ENCODE measurements around the gene RIC8B. TPM values are rescaled to one million over a fixed set of nuclear protein-coding genes. Genes with fewer than 3 reads are reported as not detected.

RIC8B gene
- total RNA-seq, 2 donors from 2014 or later = 19.6 to 23.3 TPM

DNA sequence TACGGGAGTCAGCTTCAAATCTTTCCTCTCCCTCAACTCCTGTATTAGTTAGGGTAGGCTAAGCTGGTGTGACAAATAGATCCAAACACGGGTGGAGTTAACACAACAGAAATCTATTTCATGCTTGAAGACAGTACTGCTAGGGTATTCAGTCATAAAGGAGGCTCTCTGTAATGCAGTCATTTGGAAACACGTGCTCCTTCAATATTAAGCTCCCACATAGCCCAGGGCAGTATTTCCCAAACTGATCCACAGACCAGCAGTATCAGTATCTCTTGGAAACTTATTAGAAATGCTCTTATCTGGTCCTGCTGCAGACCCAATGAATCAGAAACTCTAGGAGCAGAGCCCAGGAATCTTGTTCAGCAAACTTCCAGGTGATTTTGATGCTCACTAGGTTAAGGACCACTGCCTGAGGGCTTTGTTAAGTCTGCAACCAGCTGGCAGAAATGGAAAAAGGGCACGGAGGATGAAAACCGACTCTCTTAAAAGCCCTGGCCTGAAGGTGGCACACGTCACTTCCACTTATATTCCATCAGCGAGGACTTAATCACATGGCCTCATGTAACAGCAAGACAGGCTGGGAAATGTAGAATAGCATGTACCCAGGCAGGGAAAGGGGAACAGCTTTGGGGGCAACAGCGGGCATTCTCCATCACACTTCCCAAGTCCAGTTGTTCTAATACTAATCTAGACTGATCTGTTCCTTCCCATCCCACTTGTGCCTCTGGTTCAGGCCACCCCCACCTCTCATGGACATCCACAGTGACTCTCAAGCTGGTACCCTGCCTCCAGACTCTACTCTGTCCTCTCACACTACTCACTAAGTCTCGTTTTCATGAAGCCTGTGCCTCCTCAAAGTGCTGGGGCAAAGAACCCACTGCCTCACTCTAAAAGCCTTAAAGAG lies 38.2 kb upstream of the RIC8B start:
- H3K4me3 Mint-ChIP-seq = no peak overlapping the region
- Histone ChIP-seq H3K27ac (ENCODE audit: low read depth, low read length) (no peak overlapping the region), H3K36me3 (ENCODE audit: control insufficient read depth, insufficient read depth, low read length) (no peaks in the 10 kb centered on the region), H3K9me3 (ENCODE audit: control insufficient read depth, low read length) (no peaks in the 10 kb centered on the region), H3K4me1 (ENCODE audit: control insufficient read depth, insufficient read depth, low read length) (no peaks in the 10 kb centered on the region), H3K27me3 (ENCODE audit: control insufficient read depth, insufficient read depth, low read length, poor library complexity, severe bottlenecking) (no peaks in the 10 kb centered on the region), H3K9ac (ENCODE audit: extremely low read depth, low read length, poor library complexity, severe bottlenecking) (no peak overlapping the region), H3K4me3 (ENCODE audit: low read length) (no peak overlapping the region)
- peaks cover 7% of the 10 kb centered on the region for H3K4me1 Mint-ChIP-seq
- H3K27me3 Mint-ChIP-seq (ENCODE audit: insufficient read depth) = peaks cover 2% of the 10 kb centered on the region
- 88 to 92% methylated on average over 5 to 8 of the region's 9 CpGs for WGBS, 2 experiments (ENCODE audit: insufficient coverage in 1 of 2, insufficient read length in 1 of 2)
- TF ChIP-seq, protein P1, sequence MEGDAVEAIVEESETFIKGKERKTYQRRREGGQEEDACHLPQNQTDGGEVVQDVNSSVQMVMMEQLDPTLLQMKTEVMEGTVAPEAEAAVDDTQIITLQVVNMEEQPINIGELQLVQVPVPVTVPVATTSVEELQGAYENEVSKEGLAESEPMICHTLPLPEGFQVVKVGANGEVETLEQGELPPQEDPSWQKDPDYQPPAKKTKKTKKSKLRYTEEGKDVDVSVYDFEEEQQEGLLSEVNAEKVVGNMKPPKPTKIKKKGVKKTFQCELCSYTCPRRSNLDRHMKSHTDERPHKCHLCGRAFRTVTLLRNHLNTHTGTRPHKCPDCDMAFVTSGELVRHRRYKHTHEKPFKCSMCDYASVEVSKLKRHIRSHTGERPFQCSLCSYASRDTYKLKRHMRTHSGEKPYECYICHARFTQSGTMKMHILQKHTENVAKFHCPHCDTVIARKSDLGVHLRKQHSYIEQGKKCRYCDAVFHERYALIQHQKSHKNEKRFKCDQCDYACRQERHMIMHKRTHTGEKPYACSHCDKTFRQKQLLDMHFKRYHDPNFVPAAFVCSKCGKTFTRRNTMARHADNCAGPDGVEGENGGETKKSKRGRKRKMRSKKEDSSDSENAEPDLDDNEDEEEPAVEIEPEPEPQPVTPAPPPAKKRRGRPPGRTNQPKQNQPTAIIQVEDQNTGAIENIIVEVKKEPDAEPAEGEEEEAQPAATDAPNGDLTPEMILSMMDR (conservative IDR thresholded peaks at IDR 0.05) = no peak
- H3K27ac Mint-ChIP-seq = no peak overlapping the region
- H3K36me3 Mint-ChIP-seq (ENCODE audit: low read depth) = no peaks in the 10 kb centered on the region
- no peaks in the 10 kb centered on the region for H3K9me3 Mint-ChIP-seq
- DNase-seq = peak; percentile 55

DNA sequence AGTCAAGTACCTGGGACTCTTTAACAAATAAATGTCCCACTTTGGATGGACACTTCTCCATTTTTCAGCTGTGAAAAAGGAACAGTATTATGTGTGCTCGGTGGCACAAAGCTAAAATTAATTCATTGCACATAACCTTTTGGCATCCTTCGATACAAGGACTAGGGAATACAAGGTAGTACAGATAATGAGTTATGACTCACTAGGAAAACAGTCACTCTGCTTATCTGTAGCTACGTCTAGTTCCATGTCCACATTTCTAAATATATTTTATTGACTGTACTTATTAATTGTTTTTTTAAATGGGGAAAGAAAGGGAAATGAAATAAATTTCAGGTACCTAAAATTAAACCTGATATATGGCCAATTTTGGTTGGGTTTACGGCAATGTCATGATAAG lies 35.2 kb upstream of the RIC8B start:
- H3K4me1 Mint-ChIP-seq = peaks cover 23% of the 10 kb centered on the region
- no peak for DNase-seq
- H3K9me3 ChIP-seq (ENCODE audit: control insufficient read depth, low read length) = no peaks in the 10 kb centered on the region
- no peak overlapping the region for H3K9ac ChIP-seq (ENCODE audit: extremely low read depth, low read length, poor library complexity, severe bottlenecking)
- no peak overlapping the region for H3K4me3 ChIP-seq (ENCODE audit: low read length)
- no peaks in the 10 kb centered on the region for H3K9me3 Mint-ChIP-seq
- no peak overlapping the region for H3K4me3 Mint-ChIP-seq
- no peaks in the 10 kb centered on the region for H3K36me3 Mint-ChIP-seq (ENCODE audit: low read depth)
- WGBS, 2 experiments (ENCODE audit: insufficient coverage in 1 of 2, insufficient read length in 1 of 2) = 88 to 95% methylated on average over 1 to 3 of the region's 4 CpGs
- H3K27me3 ChIP-seq (ENCODE audit: control insufficient read depth, insufficient read depth, low read length, poor library complexity, severe bottlenecking) = no peaks in the 10 kb centered on the region
- TF ChIP-seq, protein P1 (conservative IDR thresholded peaks at IDR 0.05) = no peak
- no peaks in the 10 kb centered on the region for H3K27me3 Mint-ChIP-seq (ENCODE audit: insufficient read depth)
- H3K27ac Mint-ChIP-seq = no peak overlapping the region
- no peak overlapping the region for H3K27ac ChIP-seq (ENCODE audit: low read depth, low read length)
- H3K36me3 ChIP-seq (ENCODE audit: control insufficient read depth, insufficient read depth, low read length) = no peaks in the 10 kb centered on the region
- H3K4me1 ChIP-seq (ENCODE audit: control insufficient read depth, insufficient read depth, low read length) = no peaks in the 10 kb centered on the region

DNA sequence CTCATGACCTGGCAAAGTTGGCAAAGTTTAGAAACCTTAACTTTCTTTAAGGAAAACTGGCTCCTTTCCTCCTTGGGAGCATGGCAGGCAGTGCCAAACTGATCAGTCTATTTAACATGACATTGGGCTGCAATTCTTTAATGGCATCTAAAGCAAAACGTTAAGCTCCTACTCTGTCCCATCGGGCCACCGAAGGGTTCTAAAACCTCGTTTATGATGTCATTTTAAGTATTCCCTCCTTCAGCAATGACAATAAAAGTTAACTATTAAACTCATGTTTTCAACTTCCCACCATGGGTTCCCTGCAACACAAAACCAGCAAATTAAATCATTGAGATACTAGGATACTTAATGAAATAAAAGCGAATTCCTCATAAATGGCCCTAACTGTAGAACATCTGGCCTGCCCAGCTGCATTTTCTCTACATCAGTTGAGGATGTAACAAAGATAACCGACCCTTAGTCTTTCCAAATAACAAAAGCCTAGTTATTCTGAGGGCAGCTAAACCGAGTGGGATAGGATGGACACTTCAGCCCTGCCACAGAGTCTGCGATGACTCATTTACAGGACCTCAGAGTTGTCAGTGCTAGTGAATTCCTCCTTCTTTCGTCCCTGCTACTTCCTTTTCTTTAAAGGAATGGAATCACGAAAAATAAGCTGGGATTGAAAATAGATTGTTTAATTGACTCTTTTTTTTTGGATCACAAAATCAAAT lies 34.5 kb upstream of the RIC8B start:
- Mint-ChIP-seq H3K27me3 (ENCODE audit: insufficient read depth) (no peaks in the 10 kb centered on the region), H3K4me1 (peaks cover 23% of the 10 kb centered on the region), H3K9me3 (no peaks in the 10 kb centered on the region), H3K36me3 (ENCODE audit: low read depth) (no peaks in the 10 kb centered on the region), H3K4me3 (no peak overlapping the region), H3K27ac (no peak overlapping the region)
- H3K27ac ChIP-seq (ENCODE audit: low read depth, low read length) = no peak overlapping the region
- whole genome bisulfite sequencing, 2 experiments (ENCODE audit: insufficient coverage in 1 of 2, insufficient read length in 1 of 2) = 52 to 75% methylated on average over 6 to 10 of the region's 10 CpGs
- H3K27me3 ChIP-seq (ENCODE audit: control insufficient read depth, insufficient read depth, low read length, poor library complexity, severe bottlenecking) = no peaks in the 10 kb centered on the region
- no peaks in the 10 kb centered on the region for H3K36me3 ChIP-seq (ENCODE audit: control insufficient read depth, insufficient read depth, low read length)
- H3K4me1 ChIP-seq (ENCODE audit: control insufficient read depth, insufficient read depth, low read length) = no peaks in the 10 kb centered on the region
- H3K4me3 ChIP-seq (ENCODE audit: low read length) = no peak overlapping the region
- TF ChIP-seq, protein P1 (conservative IDR thresholded peaks at IDR 0.05) = no peak
- H3K9ac ChIP-seq (ENCODE audit: extremely low read depth, low read length, poor library complexity, severe bottlenecking) = no peak overlapping the region
- peak; percentile 59 for DNase-seq
- H3K9me3 ChIP-seq (ENCODE audit: control insufficient read depth, low read length) = no peaks in the 10 kb centered on the region

Data from endodermal cell (in vitro differentiated cells).